GM19023 (cell line): ENCODE data around the gene SPN.
"Not testable (repeated sequence)": the region's sequence is repeated elsewhere in the genome, so short reads cannot be mapped to it uniquely, and the experiment has no call there.

Experiments
- ATAC-seq: cut with Tn5 transposase; IDR thresholded peaks from one replicate; pipeline ENCODE4 v1.9.1; 2021; ENCODE audit warnings: mild to moderate bottlenecking, moderate library complexity; ENCODE audit not compliant: unreplicated experiment

The SPN gene

DNA sequence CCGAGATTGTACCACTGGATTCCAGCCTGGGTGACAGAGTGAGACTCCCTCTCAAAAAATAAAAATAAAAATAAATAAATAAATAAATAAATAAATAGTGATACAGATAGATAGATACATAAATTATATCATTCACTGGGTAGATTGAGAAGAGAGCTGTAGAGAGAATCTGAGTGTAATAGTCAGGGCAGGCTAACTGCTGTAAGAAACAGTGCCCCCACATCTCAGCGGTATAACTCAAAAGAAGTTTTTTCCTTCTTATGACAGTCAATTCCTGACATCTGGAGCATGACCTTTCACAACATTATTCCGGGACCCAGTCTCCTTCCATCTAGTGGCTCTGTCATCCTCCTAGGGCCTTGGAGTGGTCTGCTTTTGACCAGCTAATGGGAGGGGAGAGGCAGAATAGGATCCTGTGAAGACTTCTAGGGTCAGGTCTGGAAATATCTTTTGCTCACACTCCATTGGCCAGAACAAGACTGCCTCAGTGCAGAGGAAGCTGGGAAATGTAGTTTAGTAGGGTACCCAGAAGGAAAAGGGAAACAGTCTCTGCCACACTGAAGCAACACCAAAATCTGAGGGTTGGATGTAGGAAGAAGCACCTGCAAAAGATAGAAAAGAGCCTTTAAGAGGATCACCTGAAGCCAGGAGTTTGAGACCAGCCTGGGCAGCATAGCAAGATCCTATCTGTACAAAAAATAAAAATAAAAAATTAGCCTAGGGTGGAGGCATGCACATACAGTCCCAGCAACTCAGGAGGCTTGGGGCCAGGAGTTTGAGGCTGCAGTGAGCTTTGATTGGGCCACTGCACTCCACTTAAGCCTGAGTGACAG is 13.0 kb downstream of the SPN start:
- no peak for ATAC-seq

DNA sequence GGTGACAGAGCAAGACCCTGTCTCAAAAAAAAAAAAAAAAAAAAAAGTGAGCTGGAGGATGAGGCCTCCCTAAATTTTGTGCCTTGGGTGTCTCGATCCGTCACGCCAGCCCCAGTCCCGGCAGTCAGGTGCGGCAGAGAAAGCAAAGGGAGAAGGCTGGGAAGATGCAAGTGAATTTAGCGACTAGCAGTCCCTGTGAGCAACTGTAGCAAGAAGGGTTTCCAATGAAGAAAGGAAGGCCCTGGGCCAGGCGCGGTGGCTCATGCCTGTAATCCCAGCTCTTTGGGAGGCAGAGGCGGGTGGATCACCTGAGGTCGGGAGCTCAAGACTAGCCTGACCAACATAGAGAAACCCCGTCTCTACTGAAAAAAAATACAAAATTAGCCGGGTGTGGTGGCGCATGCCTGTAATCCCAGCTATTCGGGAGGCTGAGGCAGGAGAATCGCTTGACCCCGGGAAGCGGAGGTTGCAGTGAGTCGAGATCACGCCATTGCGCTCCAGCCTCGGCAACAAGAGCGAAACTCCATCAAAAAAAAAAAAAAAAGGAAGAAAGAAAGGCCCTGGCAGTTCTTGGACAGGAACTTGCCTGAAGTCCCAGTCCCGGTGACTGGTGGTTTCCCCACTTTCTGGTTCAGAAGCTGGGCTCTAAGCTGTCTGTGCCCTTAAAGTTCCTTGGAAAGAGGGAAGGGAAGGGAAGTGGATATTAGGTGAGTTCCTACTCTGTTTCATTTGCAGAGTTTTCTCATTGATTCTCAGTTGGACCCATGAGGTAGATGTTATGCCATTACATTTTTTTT is 14.1 kb downstream of the SPN start:
- ATAC-seq: no peak

DNA sequence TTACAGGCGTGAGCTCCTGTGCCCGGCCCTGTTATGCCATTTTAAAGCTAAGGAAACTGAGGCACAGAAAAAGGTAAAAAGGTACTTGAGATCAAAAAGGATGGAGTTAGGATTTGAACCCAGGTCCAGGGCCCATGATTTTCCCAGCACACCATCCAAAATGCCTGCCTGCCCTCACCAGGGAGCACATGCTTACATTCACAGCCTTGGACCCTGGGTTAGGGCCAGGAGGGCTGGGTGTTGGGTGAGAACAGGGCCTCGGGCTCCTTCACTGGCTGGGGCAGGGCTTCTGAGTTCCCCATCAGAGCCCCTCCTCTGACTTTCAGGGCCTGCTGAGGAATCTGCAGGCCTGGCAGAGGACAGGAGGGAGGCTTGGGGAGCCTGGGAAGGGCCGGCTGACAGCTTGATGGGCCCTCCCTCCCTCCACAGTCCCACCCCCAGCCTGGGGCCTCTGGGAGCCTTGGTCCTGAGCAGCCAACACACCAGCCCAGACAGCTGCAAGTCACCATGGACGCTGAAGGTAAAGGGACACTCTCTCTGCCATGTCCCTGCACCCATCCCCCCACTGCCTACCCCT is 15.7 kb downstream of the SPN start, which contains the start of gene QPRT:
TSS of gene QPRT (plus strand) at position 490 of the 577 bp plus-strand sequence. CDS start at position 508, 18 bp downstream.
- no peak for ATAC-seq

DNA sequence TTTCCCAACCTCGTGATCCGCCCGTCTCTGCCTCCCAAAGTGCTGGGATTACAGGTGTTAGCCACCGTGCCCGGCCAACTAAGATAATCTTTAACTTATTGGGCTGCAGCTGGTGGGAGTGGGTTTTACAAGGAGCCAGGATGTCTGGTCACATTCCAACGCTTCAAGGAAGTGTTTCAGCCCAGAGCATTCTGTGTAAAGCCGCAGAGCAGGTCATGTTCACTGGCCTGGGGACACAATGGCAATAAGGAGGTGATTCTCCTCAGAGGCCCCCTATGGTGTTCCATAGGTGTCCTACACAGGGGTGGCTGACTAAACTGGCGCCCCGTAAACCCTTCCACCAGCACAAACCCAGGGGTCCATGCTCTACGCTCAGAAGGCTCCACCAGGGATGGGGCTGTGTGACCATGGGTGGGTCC is 17.1 kb downstream of the SPN start:
- no peak for ATAC-seq

DNA sequence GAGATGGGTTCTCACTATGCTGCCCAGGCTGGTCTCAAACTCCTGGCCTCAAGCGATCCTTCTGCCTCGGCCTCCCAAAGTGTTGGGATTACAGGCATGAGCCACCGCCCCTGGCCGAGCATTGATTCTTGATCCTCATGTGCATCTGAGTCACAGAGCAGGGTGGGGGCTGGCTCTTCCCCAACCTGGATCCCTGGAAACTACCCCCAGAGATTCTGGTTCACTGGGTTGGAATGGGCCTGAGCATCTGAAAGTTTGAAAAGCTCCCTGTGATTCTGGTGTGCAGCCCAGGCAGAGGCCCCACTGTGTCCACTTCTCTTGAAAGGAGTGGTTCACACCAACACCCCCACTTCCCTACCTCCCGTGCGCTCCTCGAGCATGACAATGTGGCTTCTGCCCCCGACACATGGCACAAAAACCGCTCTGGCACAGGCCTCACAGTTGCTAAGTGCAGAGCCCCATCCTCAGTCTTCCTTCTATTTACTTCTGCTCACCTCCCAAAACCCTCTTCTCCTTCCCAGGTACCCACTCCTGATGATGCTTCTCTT is 20.6 kb downstream of the SPN start:
- no peak for ATAC-seq

DNA sequence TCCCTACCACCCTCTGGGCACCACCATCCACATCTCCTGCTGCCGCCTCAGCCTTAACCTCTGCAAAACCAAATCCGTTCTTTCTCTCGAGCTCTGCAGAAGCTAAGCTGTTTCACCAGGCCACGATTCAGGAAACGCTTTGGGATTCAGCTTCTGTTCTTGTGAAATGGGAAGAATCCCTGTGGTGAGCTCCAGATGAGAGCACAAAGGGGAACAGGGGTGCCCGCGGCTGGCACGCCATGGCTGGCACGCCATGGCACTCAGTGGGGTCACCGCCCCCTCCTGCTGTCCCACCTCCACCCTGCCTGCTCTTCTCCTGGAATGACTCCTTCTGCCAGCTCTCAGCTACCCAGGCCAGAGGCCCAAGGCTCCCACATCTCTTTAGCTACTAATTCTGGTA is 21.6 kb downstream of the SPN start:
- ATAC-seq: no peak

DNA sequence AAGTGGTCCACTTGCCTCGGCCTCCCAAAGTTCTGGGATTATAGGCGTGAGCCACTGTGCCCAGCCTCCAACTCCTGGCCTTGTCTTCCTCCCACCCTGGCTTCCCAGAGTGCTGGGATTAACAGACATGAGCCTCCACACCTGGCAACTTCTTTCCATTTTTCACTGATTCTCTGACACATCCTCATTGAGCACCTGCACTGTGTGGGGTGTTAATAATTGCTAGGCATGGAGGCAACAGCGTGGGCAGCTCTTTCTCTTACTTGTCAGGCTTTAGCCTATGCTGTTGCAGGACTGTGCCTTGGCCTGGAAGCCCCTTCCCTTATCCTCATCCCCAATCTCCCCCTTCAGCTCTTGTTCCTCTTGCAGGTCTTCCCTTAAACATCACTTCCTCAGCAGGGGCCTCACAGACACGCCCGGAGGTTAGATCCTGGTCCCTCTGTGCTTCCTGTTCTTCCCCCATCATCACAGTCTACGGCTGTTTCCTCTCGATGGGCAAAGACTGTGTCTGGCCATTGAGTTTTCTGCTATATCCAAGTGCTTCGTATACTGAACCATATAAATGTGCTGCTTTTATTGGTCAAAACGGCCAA is 23.8 kb downstream of the SPN start:
- ATAC-seq: no peak

DNA sequence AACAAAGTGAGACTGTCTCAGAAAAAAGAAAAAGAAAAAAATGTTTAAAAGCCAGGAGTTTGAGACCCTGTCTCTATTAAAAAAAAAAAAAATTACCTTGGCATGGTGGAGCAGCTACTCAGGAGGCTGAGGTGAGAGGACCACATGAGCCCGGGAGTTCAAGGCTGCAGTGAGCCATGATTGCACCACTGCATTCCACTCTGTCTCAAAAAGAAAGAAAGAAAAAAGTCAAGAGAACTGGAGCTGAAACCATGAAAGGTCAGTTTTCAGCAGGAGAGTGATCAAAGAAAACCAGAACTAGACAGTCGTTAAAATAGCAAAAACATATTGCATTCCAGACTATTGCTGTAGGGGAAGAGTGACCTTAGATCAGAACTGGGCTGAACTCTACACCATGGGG is 24.7 kb downstream of the SPN start:
- ATAC-seq: no peak

DNA sequence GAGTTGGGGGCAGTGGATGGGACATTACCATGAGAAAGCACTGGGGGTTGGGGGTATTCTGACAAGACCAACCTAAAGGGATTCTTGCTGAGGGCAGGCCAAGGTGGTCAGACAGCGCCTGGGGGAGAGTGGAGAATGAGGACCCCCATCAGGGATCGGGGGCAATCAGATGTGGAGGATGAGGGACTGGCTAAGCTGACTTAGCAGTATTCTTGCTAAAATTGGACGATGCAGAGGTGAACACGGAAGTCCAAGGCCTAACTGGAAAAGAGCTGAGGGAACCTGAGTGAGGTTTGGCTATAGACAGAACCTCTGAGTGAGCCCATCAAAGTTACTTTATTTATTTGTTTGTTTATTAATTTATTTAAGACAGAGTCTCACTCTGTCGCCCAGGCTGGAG is 25.1 kb downstream of the SPN start:
- ATAC-seq: no peak

DNA sequence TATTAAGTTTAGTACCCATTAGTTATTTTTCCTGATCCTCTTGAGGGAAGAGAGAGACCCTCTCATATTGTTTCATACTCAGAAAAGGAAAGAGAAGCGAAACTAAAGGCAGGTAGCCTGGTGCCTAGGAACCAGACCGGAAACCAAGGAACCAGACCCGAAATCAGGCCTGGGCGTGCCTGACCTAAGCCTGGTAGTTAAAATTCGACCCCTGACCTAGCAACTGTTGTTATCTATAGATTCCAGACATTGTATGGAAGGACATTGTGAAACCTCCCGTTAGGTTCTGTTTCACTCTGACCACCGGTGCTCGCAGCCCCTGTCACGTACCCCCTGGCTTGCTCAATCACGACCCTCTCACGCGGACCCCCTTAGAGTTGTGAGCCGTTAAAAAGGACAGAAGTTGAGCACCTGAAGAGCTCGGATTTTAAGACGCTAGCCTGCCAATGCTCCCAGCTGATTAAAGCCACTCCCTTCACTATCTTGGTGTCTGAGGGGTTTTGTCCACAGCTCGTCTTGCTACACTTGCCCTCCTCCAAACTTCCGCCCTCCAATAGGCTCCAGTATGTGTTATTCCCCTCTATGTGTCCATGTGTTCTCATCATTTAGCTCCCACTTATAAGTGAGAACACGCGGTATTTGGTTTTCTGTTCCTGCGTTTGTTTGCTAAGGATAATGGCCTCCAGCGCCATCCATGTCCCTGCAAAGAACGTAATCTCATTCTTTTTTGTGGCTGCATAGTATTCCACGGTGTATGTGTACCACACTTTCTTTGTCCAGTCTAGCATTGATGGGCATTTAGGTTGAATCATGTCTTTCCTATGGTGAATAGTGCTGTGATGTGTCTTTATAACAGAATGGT is 26.7 kb downstream of the SPN start:
- ATAC-seq: not testable (repeated sequence)

DNA sequence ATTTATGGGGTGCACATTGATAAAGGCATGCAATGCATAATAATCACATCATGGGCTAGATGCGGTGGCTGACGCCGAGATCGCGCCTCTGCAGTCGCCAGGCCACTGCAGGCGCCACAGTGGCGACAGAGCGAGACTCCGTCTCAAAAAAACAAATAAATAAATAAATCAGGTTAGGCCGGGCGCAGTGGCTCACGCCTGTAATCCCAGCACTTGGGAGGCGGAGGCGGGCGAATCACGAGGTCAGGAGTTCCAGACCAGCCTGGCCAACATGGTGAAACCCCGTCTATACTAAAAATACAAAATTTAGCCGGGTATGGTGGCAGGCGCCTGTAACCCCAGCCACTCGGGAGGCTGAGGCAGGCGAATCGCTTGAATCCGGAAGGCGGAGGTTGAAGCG is 29.6 kb downstream of the SPN start:
- not testable (repeated sequence) for ATAC-seq

DNA sequence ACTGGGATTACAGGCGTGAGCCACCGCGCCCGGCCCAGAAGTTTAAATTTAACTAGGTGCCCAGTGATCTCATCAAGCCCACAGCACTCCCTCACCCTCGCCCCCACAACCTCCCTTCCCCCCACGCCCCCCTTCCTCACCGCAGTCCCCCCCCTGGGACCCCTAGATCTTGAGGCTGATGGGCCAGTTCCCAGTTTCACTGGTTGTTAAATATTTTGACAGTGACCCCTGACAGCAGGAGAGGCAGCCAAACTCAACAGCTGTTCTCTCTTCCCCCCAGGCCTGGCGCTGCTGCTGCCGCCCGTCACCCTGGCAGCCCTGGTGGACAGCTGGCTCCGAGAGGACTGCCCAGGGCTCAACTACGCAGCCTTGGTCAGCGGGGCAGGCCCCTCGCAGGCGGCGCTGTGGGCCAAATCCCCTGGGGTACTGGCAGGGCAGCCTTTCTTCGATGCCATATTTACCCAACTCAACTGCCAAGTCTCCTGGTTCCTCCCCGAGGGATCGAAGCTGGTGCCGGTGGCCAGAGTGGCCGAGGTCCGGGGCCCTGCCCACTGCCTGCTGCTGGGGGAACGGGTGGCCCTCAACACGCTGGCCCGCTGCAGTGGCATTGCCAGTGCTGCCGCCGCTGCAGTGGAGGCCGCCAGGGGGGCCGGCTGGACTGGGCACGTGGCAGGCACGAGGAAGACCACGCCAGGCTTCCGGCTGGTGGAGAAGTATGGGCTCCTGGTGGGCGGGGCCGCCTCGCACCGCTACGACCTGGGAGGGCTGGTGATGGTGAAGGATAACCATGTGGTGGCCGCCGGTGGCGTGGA is 31.5 kb downstream of the SPN start:
- ATAC-seq: no peak

DNA sequence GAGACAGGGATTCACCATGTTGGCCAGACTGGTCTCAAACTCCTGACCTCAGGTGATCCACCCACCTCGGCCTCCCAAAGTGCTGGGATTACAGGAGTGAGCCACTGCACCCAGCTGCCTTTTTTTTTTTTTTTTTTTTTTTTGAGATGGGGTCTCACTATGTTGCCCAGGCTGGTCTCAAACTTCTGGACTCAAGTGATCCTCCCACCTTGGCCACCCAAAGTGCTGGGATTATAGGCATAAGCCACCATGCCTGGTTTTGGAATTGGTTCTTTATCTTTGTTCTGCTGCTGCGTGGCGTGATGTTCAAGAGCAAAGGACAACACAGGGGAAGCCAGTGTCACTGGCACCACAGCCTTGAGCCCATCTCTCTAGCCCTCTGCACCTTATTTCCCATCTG is 32.6 kb downstream of the SPN start:
- ATAC-seq: not testable (repeated sequence)

DNA sequence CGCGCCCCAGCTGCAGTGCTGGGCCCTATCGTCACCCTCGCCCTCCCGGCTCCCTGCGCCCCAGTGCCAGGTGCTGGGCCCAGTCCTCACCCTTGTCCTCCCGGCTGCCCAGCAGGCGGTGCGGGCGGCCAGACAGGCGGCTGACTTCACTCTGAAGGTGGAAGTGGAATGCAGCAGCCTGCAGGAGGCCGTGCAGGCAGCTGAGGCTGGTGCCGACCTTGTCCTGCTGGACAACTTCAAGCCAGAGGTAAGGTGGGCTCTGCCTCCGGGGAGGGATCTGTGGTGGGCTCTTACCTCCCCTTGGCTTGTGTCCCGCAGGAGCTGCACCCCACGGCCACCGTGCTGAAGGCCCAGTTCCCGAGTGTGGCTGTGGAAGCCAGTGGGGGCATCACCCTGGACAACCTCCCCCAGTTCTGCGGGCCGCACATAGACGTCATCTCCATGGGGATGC is 33.9 kb downstream of the SPN start:
- no peak for ATAC-seq

DNA sequence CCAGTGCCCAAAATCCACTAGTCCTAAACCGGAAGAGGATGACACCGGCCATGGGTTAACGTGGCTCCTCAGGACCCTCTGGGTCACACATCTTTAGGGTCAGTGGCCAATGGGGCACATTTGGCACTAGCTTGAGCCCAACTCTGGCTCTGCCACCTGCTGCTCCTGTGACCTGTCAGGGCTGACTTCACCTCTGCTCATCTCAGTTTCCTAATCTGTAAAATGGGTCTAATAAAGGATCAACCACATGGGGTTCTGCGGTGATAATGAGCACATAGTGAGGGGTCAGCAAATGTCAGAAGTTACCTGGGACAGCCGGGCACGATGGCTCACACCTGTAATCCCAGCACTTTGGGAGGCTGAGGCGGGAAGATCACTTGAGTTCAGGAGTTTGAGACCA is 34.3 kb downstream of the SPN start:
- ATAC-seq: no peak

DNA sequence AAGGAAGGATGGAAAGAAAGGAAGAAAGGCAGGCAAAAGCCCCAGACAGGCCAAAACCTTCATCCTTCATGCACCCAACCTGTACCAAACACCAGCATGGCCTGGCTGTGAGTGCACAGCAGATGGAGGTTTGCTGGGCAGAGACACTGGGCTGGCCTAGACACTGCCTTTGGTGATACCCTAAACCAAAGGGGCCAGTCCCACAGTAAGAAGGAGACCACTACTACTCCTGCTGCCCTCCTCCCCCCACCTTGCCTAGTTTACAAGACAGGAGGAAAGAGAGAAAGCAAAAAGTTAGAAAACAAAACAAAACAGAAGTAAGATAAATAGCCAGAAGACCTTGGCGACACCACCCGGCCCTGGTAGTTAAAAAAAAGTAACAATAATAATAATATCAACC is 35.0 kb downstream of the SPN start:
- no peak for ATAC-seq

DNA sequence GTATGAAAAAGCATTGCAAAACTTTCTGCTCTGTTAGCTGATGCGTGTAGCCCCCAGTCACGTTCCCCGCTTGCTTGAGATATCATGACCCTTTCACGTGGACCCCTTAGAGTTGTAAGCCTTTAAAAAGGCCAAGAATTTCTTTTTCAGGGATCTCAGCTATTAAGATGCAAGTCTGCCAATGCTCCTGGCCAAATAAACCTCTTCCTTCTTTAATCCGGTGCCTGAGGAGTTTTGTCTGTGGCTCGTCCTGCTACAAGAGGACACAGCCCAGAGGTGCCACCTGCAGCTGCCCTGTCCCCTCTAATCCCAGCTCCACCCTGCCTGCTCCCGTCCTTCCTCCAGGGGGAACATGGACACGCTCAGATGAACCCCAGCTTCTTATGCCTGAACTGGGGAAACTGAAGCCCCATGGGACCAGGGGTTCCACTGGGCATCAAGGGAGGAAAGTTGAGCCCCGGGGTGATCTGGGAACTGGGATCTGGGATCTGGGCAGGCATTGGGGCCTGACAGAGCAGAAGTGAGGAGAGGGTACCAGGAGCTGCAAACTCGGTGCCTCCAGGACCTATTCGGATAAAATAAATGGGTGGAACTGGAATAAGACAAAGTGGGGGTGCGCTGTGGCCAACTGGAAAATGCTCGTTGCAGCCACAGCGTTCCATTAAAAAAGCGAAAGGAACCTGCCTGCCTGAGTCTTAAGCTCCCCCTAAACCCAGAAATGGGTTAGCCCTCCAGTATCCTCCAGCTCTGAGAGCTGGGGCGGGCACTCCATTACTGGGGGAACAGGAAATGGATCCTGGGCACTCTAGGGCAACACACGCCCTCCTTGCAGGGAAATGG is 35.7 kb downstream of the SPN start:
- no peak for ATAC-seq
